C4-2B (cell line): ENCODE measurements around the gene OSBPL9.
"Not testable (repeated sequence)": the region's sequence is repeated elsewhere in the genome, so short reads cannot be mapped to it uniquely, and the experiment has no call there.

Experiments
- H3K27ac ChIP-seq: fragments of 450-650 bp; 2 replicates; pipeline ENCODE4 v1.5.1; 2017
- ZFX ChIP-seq: fragments of 450-650 bp; IDR thresholded peaks from 2 replicates; pipeline ENCODE4 v1.6.1; 2017
- TF ChIP-seq, protein P1 (sequence below): fragments of 450-650 bp; conservative IDR thresholded peaks from 2 replicates; pipeline ENCODE4 v1.5.1; 2017; ENCODE audit warnings: mild to moderate bottlenecking

The OSBPL9 gene

DNA sequence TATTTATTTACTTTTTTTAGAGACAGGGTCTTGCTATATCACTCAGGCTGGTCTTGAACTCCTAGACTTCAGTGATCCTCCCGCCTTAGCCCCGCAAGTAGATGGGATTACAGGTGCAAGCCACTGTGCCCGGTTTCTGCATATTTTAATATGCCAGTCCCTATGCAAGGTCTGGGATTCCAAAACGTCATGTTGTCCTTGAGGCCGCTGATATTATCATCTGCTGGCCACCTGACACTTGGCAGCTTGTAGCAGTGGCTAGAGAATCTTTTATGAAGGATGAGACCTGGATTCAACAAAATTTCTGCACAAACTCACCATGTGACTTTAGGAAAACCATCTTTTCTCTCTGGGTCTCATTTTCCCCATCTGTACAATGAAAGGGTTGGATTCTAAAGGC lies 32.9 kb upstream of the OSBPL9 start:
- TF ChIP-seq, protein P1, sequence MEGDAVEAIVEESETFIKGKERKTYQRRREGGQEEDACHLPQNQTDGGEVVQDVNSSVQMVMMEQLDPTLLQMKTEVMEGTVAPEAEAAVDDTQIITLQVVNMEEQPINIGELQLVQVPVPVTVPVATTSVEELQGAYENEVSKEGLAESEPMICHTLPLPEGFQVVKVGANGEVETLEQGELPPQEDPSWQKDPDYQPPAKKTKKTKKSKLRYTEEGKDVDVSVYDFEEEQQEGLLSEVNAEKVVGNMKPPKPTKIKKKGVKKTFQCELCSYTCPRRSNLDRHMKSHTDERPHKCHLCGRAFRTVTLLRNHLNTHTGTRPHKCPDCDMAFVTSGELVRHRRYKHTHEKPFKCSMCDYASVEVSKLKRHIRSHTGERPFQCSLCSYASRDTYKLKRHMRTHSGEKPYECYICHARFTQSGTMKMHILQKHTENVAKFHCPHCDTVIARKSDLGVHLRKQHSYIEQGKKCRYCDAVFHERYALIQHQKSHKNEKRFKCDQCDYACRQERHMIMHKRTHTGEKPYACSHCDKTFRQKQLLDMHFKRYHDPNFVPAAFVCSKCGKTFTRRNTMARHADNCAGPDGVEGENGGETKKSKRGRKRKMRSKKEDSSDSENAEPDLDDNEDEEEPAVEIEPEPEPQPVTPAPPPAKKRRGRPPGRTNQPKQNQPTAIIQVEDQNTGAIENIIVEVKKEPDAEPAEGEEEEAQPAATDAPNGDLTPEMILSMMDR, result no peak
- no peak for TF ChIP-seq ZFX
- H3K27ac ChIP-seq, result no peak overlapping the region

DNA sequence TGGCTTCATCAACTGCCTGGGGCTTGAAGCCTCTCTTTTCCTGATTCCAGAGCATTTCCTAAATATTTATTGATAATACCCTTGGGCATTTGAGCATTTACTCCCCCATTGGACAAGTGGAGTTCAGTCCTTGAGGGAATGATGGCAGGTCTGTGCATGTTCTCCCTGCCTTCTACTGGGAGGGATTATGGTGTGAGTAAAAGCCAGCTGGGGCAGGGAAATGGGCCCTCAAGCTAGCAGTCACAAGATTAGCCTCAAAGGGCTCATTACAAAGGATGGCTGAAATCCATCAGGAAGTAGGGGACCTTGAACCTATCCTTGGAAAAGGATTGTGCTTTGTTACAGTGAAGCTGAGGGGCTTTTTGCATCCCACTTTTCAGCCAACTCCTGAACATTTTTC lies 24.2 kb upstream of the OSBPL9 start:
- no peak for TF ChIP-seq ZFX
- TF ChIP-seq, protein P1, result no peak
- no peak overlapping the region for H3K27ac ChIP-seq

DNA sequence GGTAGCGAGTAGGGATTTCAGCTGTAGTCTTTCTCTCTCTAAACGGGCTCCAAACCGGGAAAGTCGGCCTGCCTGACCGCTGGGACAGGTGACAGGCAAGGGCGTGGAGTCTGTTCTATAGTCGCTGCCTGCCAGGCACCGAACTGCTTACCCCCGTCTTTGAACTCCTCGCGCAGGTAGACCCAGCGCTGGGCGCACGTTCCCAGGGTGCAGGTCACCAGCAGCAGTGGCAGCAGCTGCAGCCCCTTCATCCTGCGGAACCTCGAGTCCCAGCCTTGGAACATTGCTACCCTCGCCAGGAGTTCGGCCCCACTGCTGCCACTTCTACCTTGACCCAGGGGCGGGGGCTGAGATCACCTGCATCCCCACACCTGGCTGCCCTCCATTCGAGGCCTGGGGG lies 22.2 kb upstream of the OSBPL9 start:
- no peak overlapping the region for H3K27ac ChIP-seq
- TF ChIP-seq ZFX, result no peak
- TF ChIP-seq, protein P1, result no peak

DNA sequence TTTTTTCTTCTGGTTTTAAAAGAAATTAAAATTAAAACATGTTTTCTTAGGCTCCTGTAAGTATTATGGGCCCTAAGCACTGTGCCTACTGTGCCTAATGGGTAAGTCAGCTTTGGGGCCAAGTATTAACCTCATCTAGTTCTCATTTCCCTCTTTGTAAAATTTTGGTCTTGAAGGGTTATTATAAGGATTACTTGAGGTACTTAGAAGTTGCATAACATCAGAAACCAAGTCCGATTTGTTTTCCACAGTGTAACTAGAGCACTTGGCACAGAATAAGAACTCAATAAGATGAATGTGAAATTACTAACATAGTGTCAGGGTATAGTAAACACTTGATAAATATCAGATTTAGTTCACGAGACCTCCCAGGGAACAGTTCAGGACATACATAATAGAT lies 16.4 kb upstream of the OSBPL9 start:
- TF ChIP-seq ZFX, result no peak
- TF ChIP-seq, protein P1, result no peak
- no peak overlapping the region for H3K27ac ChIP-seq

DNA sequence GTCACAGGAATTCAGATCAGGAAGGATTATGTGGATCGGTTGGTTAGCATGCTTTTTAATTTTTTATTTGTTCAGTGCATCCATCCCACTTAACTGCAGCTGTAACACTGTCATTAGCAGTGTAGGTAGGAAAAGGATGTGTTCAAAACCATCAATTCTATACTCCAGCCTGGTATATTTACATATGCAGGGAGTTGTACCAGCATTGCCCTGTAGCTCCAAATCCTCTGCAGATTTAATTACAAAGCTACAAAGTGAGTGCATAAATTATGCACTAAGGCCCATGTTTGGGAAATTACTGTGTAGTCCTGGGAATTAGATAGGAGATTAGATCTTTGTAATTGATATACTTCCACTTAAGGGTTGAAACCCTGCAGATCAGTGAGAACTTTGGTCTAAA lies 15.9 kb upstream of the OSBPL9 start:
- no peak for TF ChIP-seq ZFX
- no peak overlapping the region for H3K27ac ChIP-seq

DNA sequence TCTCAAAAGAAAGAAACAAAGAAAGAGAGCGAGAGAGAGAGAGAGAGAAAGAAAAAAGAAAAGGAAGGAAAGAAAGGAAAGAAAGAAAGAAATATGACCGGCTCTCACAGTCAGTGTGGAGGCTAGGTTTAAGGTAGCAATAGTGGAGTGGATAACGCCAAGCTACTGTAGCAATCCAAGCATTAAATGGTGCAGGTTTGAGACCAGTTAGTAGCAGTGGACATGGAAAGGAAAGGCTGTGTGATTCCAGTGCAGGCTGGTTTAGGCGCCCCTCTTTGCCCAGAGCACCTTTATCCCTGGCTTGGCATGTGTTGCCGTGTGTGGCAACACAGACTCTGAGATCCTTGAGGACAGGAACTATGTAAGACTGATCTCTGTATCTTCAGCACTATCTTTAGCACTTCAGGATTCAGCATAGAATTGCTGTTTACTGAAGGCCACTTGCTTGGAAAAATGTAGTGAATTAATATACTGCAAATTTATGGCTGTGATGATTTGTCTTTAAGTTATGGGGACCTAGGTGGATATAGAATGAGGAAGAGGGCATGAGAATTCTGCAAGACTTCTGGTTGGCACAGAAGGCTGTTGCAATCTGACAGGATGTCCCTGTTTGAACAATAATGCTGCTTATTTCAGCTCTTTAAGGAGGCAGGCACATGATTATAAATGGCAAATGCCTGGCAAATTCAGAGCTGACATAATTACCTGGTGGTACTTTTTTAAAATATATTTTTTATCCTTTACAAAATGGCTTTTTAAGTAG lies 10.8 kb upstream of the OSBPL9 start:
- TF ChIP-seq, protein P1, result no peak
- TF ChIP-seq ZFX, result no peak
- no peak overlapping the region for H3K27ac ChIP-seq

DNA sequence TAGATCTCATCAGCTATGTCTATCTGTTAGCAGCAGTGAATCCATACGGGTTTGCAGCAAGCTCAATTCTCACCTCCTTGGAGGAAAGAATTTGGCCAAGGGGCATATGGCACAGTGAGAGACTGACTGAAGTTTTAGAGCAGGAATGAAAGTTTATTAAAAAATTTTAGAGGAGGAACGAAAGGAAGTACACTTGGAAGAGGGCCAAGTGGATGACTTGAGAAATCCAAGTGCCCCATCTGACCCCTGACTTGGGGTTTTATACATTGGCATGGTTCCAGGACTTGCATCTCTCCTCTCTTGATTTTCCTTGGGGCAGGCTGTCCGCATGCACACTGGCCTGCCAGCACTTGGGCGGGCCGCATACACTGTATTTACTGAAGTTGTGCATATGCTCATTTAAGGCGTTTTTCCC lies 9.2 kb upstream of the OSBPL9 start:
- TF ChIP-seq ZFX, result no peak
- TF ChIP-seq, protein P1, result no peak
- no peak overlapping the region for H3K27ac ChIP-seq

DNA sequence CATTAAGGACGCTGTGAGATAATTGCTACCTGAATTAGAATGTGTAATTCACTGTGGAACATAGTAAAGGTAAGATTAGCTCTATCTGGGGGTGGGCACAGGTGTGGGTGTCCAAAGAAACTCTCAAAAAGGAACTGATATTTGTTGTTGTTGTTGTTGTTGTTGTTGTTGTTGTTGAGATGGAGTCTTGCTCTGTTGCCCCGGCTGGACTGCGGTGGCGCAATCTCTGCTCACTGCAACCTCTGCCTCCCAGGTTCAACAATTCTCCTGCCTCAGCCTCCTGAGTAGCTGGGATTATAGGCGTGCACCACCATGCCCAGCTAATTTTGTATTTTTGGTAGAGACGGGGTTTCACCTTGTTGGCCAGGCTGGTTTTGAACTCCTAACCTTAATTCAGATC lies 6.8 kb upstream of the OSBPL9 start:
- not testable (repeated sequence) for H3K27ac ChIP-seq
